Stimulated activated CD8-positive, alpha-beta memory T cell treated with anti-CD3 and anti-CD28 coated beads, Interleukin-15, amount 100 ng/mL, for 48 hours (primary cell): ENCODE data around the gene SYNRG.

Experiments
- DNase-seq, 2 donors: peaks; one replicate each; pipeline ENCODE4 v3.0.0-alpha.2; 2020; ENCODE audit warnings: low read depth in 2 of 2

Gene SYNRG

DNA sequence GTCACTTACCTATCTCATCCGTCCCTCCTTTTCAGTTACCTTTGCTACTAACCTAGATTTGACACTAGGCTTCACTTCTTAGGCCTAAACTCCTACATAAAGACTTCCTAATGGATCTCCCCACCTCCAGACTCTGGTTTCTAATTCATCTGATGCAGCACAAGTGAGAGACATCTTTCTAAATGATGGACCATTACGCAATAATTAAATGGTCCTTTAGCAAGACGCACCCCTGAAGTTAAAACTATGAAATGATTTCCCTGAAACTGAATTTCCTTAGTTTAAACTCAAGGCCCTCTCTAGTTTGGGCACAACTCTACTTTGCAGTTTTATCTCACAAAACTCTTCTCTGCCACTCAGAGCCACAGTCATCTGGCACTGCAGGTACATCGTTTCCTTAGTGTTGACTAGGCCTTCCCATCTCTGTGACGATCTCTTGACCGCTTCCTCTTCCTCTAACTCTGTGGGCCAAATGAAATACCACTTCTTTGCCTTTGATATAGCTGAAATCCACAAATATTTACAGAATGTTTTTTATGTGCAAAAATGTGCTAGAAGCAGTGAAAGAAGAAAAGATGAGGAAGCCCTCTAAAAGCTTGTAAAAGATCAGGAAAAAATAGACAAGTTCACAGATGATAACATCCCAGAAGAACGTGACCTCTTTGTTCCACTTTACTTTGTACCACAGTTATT, 3.3 kb downstream of the SYNRG start:
- DNase-seq = peak in 1 of 2 donors; percentile 32

DNA sequence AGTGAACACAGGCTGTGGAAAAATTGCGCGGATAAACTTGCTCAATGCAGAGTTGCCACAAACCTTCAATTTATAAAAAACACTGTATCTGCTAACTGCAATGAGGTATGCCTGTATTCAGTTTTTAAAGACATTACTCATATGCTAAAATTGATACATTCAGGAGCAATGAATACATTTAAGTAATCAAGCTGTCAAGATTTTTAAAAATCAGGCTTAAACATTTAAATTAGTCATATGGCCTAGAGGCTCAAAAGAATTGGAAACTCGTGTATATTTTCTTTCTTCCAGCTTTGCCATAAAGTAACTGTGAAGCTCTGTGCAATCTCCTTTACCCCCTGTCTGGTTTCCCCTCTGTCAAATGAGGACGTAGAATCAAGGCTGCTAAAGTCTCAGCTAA, 4.1 kb downstream of the SYNRG start:
- no peak for DNase-seq

DNA sequence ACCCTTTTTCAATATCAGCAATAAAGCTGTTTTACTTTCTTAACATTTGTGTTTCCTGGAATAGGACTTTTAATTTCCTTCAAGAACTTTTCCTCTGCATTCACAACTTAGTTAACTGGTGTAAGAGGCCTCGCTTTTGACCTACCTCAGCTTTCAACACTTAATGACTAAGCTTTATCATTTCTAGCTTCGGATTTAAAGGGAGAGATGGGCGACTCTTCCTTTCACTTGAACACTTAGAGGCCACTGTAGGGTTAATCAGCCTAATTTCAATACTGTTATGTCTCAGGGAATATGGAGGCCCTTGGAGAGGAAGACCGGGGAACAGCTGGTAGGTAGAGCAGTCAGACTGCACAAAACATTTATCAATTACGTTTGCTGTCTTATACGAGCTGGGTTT, 4.7 kb downstream of the SYNRG start:
- no peak for DNase-seq

DNA sequence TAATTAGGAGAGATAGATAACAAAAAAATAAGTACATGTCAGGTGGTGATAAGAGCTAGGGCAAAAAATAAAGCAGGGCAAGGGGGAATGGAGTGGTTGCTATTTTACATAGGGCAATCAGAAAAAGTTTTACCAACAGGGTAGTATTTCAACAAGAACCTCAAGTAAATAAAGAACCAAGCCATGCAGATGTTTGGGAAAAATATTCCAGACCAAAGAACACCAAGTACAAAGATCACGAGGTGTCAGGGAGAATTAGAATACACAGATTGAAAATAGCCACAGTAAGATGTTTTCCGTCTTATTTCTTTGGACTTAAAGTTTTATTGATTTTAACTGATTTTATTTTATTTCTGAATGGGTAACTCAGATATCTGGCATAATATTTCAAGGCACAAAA, 11.1 kb downstream of the SYNRG start:
- DNase-seq = no peak

DNA sequence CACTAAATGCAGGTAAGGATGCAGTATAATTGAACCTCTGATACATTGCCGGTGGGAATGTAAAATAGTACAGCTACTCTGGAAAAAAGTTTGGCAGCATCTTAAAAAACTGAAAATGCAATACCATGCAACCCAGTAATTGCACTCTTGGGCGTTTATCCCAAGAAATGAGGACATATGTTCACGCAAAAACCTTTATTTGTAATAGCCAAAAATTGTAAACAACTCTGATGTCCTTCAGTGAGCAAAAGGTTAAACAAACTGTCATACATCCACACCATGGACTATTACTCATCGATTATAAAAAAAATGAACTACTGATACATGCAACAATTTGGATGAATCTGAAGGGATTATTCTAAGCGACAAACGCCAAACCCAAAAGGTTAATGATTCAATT, 16.9 kb downstream of the SYNRG start:
- no peak for DNase-seq

DNA sequence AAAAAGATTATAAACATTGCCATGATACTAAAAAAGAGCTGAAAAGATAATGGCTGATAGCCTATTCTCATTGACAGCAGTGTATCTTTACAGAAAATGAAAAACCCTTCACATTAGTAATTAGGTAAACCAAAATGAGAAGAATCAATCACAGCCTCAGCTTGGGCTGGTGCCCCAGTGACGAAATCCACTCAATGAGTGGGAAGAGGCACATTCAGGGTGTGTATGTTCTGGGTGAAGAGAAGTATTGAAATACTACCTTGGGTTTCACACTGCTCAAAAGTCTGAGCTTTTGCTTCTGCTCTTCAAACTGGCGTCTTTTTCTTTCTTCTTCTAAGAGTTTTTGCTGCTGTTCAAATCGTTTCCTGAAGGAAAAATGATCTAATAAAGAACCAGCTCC, 24.2 kb downstream of the SYNRG start:
- no peak for DNase-seq

DNA sequence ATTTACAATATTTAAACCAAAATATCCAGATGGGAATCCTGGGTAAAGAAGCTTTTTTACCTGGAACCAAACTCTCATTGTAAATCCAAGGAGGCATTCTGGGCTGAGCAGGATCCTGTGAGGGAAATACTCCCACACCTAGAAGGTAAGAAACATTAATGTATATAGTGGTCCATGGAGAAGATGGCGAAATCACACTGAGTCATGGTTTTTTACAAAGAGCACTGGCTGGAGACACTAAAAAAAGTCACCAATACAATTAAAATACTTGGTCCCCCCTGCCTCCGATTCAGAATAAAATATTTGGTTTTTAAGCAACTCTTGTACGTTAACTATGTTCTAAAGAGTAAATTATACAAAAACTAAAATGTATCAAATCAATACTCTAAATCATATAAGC, 32.9 kb downstream of the SYNRG start:
- DNase-seq = no peak

DNA sequence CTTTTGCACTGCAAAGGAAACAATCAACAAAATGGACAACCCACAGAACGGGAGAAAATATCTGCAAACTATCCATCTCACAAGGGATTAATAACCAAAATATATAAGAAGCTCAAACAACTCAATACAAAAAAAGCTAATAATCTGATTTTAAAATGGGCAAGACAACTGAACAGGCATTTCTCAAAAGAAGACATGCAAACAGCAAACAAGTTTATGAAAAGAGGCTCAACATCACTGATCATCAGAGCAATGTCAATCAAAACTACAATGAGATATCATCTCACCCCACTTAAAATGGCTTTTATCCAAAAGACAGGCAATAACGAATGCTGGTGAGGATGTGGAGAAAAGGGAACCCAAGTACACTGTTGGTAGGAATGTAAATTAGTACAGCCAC, 34.8 kb downstream of the SYNRG start:
- DNase-seq = no peak

DNA sequence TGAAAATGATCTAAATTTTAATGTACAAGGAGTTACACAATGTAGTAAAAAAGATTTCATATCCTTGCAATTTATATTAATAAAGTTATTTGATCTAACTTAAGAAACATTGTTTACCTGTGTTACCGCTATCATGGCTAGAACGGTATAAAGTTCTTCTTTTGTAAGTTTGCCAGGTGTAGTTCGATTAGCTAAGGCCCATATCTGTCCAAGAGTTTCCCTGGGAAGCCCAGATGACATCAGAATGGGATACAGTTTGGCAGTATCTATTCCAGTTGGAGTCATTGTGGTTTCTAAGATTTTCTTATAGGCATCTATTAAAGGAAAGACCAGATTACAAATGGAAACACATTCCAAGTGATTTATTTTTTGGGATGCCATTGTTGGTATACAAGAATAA, 37.5 kb downstream of the SYNRG start:
- no peak for DNase-seq

DNA sequence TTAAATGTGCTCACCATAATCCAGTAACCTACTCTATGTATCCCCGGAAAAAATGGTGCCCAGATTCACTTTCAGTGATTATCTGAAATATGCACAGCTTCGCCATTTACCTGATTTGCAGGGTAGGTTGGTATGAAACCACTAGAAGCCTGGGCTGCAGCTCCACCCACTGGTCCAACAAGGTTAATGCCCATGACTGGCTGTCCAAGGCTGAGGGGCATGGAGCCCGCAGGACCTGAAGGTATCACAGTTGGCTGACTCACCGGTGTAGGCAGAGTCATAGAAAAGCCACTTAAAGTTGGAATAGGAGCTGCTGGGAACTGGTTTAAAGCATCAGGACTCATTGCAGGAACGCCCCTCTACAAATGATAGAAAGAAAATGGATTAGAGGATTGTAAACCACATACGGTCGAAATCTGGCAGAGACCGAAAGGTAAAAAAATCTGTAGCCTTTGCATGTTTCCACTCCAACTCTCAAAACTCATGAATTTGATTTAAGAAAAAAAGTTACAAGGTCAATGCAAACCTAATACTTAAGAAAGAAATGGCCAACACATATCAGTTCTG, 38.6 kb downstream of the SYNRG start:
- peak; percentile 7 to 19 for DNase-seq

DNA sequence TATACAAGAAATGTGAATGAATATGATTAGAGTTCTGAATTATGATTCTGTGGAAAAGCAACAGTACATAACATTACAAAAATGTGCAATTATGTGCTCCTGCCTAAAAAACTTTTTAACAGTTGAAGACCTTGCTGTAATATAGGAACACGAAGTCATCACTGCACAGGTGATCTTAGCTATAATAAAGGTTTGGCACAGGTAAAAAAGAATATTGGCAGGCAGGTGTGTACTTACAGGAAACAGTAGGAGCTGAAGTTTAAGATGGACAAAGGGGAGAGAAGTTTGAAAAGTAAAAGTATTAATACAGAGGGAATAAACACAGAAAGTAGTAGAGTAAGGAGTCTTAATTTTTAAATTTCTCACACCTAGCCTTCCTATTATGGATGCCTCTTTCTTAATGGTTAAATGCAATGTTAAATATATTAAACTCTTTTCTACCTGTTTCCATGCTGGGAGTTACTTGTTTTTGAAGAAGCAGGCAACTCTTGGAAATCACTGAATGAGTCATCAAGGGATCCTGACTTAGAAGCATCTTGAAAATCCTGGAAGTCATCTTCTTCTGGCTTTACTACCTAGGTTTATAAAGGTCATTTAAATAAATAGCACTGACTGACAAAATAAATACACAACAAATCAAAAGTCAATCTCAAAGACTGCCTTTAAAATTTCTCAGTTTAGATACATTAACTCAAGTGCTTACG, 40.7 kb downstream of the SYNRG start:
- no peak for DNase-seq

DNA sequence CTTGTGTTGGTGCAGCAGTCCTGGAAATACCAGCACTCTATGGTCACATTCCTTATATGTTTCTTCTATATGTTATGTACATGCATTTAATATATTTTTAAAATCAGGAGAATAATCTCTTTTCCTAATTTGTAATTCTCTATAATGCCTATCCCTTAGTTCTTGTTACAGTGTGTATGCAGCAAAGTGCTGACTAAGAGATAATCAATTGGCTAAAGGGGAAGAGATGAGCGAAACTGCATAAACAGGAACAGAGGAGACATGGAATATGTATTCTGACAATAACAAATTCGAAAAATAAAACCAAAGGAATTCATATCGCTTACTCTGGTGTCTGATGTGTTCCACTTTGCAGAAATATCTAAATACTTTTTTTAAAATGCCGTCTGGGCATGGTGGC, 41.7 kb downstream of the SYNRG start:
- DNase-seq = no peak

DNA sequence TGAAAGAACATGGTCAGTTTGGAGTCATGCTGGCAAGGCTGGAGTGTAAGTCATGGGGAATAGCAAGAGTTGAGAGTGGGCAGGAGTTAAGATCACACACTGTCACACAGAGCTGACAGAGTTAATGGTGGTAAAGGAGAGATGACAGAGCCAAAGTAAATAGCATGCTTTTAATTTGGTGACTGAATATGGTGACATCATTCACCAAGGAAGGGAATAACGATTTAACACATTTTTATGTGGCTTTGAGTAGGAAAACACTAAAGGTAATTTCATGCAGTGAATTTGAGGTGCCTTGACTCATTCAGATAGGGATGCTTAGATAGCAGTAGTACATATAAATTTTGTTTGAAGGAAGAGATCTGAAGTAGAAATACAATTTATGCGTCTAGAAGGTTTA, 42.1 kb downstream of the SYNRG start:
- DNase-seq = no peak

DNA sequence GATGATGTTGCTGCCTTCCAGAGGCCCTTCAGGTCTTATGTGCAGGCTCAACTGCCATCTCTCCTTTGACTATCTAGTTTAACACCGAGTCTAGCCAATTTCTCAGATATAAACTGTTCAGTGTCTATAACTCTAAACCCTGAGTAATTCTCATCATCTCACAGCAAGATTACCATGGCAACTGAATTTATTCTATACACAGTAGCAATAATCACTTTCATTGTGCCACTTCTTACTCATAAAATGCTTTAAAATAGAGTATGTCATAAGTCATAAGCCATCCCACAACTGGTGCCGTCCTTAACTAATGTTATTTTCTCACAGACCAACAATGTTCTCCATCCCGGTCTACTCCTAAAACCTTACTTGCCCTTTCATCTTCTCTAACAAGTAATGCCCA, 45.0 kb downstream of the SYNRG start:
- no peak for DNase-seq

DNA sequence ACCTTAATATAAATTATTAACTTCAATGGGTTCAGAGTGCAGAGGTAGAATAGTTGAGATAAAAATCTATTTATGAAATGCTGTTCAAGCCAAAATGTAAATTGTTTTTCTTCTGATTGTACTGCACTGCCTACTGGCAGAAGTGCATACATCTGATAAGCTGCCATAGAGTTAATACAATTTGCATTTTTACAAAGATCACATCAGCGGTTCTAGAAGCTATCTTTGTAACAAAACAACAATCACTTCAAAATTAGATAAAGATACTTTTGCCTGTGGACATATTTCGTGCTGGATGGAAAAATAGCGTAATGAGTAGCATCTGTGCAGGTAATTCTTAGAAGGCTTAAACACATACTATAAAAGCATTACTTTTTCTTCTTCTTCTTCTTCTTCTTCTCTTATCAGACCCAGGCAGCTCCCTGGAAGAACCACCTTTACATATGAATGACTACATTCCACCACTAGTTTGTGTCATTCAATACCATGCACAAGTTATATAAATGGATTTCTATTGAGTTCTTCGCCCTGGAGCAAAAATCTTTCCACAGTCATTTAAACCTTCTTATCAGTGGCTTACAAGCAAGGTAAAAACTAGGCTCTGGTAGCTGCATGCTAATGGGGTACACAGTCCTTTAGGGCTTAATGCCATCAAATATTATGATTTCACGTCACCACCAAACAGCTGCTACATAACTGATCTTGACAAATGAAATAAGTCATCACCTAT, 47.0 kb downstream of the SYNRG start:
- no peak for DNase-seq

DNA sequence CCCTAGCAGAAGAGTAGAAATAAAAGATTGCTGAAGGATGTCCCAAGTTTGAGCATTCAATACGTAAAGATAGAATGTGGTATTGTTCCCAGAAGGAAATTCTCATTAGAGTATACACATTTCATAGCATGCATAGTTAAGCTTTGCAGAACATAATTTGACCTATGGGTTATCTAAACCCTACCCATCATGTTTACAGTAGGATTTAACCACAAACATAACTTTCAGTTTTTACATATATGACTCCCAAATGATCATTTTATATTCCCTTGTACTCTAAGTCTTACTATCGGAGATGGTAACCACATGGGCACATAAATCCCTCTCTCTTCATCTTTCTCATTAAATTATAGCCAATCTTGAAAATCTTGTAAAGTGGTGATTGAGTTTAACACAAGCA, 50.9 kb downstream of the SYNRG start:
- DNase-seq = no peak

DNA sequence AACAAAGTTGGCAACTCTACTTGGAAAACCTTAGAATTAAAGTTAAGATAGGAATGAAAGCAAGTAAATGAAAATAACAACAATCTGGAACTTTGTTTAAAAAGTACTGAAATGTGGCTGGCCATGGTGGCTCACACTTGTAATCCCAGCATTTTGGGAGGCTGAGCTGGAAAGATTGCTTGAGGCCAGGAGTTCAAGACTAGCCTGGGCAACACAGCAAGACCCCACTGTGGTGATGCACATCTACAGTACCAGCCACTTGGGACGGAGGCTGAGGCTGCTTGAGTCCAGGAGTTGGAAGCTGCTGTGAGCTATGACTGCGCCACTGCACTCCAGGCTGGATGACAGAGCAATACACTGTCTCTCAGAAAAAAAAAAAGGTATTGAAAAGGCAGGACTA, 51.7 kb downstream of the SYNRG start:
- DNase-seq = no peak

DNA sequence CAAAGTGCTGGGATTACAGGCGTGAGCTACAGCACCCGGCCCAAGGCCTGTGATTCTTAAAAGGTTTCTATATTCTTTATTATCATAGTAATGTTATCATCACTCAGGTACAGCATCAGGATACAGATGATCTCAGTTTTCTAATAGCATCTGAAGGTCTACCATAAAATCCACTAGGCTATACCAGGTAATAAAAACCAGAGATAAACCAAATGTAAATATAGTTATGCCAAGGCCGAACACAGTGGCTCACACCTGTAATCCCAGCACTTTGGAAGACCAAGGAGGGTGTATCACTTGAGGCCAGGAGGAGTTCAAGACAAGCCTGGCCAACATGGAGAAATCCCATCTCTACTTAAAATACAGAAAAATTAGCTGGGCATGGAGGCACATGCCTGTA, 53.8 kb downstream of the SYNRG start:
- DNase-seq = no peak

DNA sequence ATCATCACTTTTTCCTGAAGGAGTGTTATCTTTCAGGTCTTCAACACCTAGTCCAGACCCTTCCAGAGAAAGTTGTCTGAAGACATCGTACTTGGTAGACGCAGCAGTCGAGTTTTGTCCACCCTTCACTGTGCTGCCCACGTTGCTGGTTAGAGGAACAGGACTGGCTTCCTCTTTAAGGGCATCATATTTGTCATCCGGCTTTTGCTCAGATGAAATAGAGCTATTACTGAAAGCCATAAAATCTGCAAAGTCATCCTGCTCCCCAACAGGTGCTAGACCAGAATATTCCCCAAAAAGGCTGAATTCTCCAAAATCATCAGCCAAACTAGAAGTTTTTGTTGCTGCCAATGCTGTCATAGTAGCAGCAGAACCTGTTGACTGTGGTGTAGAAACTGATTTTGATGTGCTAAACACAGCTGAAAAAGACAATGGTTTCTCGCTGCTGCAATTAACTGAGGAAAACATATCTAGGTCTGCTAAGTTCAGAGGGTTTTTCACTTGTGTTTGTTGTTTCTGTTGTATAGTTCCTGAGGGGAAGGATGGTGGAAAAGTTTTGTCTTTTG, 55.7 kb downstream of the SYNRG start:
- no peak for DNase-seq

DNA sequence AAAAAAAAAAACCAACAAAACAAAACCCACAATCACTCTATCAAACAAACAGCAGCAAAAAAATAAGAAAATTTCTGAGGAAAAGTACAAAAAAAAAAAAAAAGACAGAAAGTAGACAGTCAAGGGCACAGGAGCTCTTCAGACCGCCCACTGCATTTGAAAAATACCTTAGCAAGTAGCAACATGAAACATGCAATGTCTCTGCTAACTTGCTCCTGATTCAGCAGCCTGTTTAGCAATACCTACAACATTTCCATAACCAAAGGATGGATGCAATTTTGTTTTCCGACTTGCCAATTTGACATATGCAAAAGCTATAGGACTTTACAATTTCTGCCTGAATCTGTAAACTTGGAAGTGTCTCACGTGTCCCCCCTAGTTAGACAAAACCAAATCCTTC, 57.4 kb downstream of the SYNRG start:
- DNase-seq = no peak

DNA sequence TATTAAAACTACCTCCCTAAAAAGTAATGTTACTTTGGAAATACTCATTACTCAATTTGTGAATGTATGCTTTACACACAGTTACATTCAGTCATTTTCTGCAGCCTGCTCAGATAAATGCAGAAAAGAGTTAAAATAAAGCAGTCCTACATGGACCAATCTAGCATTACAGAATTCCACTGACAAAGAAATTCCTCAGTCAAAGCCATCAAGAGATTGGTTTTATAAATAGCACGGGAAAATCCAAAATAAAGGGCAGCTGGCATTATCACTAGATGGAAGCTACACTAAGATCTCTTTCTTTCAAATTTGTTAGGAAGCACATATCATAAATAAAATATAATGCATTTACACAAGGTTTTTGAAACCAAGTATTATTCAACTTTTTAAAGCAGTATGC, 61.2 kb downstream of the SYNRG start:
- DNase-seq = no peak

DNA sequence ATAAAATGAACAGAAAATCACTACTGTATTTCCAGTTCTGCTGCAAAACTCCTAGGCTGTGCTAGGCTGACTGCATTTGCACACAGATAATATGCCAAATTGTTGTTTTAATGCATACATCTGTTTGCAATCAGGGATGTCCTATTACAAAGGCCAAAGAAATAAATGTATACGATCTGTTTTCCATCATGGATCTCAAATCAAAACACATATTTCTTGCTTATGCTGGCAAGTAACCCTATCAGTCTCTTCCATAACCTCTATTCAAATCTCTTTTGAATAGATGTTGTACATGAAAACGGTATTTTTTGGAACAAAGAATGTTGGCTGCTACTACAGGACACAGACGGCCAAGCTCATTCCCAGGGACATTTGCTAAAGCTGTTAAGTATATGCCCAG, 62.9 kb downstream of the SYNRG start:
- DNase-seq = no peak

DNA sequence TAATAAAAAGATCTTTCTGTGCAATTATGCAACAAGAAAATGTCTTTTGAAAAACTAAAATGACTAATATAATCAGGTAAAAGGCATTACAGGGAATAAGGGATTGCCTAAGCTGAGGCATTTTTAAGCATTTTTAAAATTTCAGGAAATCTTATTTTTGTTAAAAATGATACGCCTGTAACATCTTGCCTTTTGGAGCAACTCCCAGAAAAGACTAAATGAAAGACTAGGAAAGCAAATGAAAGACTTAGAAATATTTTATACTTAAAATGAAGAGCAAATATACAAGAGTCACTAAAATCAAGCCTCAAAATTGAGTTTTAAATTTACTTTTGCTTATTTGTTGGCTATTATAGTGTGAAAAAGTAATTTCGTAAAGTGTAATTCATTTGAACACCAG, 63.7 kb downstream of the SYNRG start:
- DNase-seq = no peak
